ENCODE measurements around the gene HECTD4. TPM values are rescaled to one million over a fixed set of nuclear protein-coding genes. Genes with fewer than 3 reads are reported as not detected.

Gene HECTD4
- total and polyA plus RNA-seq, 12 donors: 3.0 to 33.7 (median 23.9) TPM

GRCh38 chr12:112299704-112300103 is 82.5 kb downstream of the HECTD4 start:
- no peaks in the 10 kb centered on the region for H3K9me3 ChIP-seq
- no peak overlapping the region for H3K4me3 ChIP-seq
- intact Hi-C loops (cut with DNase I): loop anchor here in 2 of 10 donors (10.0 kb wide), 1 partner anchor 85 kb away; the partner anchor contains the start of gene HECTD4 (in 2 of the 2)
- no peak for DNase-seq
- H3K36me3 ChIP-seq: peaks cover 0 to 67% (median 9%) of the 10 kb centered on the region in 9 donors
- H3K27ac ChIP-seq: no peak overlapping the region
- WGBS, 2 donors: 54 to 65% methylated on average over 3 of the region's 3 CpGs
- H3K4me1 ChIP-seq: peaks cover 0 to 9% (median 0%) of the 10 kb centered on the region in 9 donors
- no peak for ATAC-seq
- no peaks in the 10 kb centered on the region for H3K27me3 ChIP-seq
- no peak for TF ChIP-seq CTCF (IDR thresholded peaks at IDR 0.05)

GRCh38 chr12:112297188-112297587 is 85.0 kb downstream of the HECTD4 start:
- H3K36me3 ChIP-seq: peaks cover 0 to 63% (median 1%) of the 10 kb centered on the region in 9 donors
- TF ChIP-seq CTCF (IDR thresholded peaks at IDR 0.05): no peak
- no peak for DNase-seq

GRCh38 chr12:112296183-112296582 is 86.0 kb downstream of the HECTD4 start:
- H3K27me3 ChIP-seq: no peaks in the 10 kb centered on the region
- H3K4me1 ChIP-seq: peaks cover 0 to 6% (median 0%) of the 10 kb centered on the region in 9 donors
- no peaks in the 10 kb centered on the region for H3K9me3 ChIP-seq
- H3K27ac ChIP-seq: no peak overlapping the region
- no peak overlapping the region for H3K4me3 ChIP-seq
- 93 to 97% methylated on average over 3 of the region's 3 CpGs for WGBS, 2 donors
- intact Hi-C loops (cut with DNase I): loop anchor here in 1 of 10 donors (10.0 kb wide), 1 partner anchor 89 kb away; the partner anchor contains the start of gene HECTD4
- no peak for DNase-seq
- peaks cover 0 to 56% (median 3%) of the 10 kb centered on the region in 9 donors for H3K36me3 ChIP-seq
- TF ChIP-seq CTCF (IDR thresholded peaks at IDR 0.05): no peak
- ATAC-seq: peak in 1 of 8 donors; percentile 17

More at GRCh38 chr12:112297188-112297587, 85.0 kb downstream of the HECTD4 start:
- peaks cover 0 to 6% (median 0%) of the 10 kb centered on the region in 9 donors for H3K4me1 ChIP-seq
- no peak for ATAC-seq
- no peaks in the 10 kb centered on the region for H3K27me3 ChIP-seq
- intact Hi-C loops (cut with DNase I): loop anchor here in 1 of 10 donors (10.0 kb wide), 1 partner anchor 88 kb away; the partner anchor contains the start of gene HECTD4
- H3K4me3 ChIP-seq: no peak overlapping the region
- H3K9me3 ChIP-seq: no peaks in the 10 kb centered on the region
- H3K27ac ChIP-seq: no peak overlapping the region

- 91 to 92% methylated on average over 9 of the region's 9 CpGs for whole genome bisulfite sequencing, 2 donors
- TF ChIP-seq CTCF (IDR thresholded peaks at IDR 0.05): peak in 1 of 9 donors; percentile 9
- H3K9me3 ChIP-seq: peaks cover 0 to 1% (median 0%) of the 10 kb centered on the region in 11 donors
- peaks cover 0 to 53% (median 3%) of the 10 kb centered on the region in 9 donors for H3K36me3 ChIP-seq
- H3K4me3 ChIP-seq: no peak overlapping the region
- H3K4me1 ChIP-seq: peaks cover 0 to 3% (median 0%) of the 10 kb centered on the region in 9 donors
- ATAC-seq (no peak), DNase-seq (no peak)
- no peak overlapping the region for H3K27ac ChIP-seq
- intact Hi-C loops (cut with DNase I): loop anchor here in 1 of 10 donors (10.0 kb wide), 1 partner anchor 90 kb away; the partner anchor contains the start of gene HECTD4
- no peaks in the 10 kb centered on the region for H3K27me3 ChIP-seq
Observed at GRCh38 chr12:112294793-112295192, 87.4 kb downstream of the HECTD4 start.

All from heart right ventricle (tissue), 16 donors.